ENCODE measurements around the gene PLCB4. TPM values are rescaled to one million over a fixed set of nuclear protein-coding genes. Genes with fewer than 3 reads are reported as not detected.

The PLCB4 gene
- total RNA-seq, 1 donor from 2014 or later, result 53.3 TPM

GRCh38 chr20:9024606-9025005, 44.3 kb upstream of the PLCB4 start:
- Mint-ChIP-seq H3K27me3 (ENCODE audit: low read depth) (no peaks in the 10 kb centered on the region), H3K4me3 (no peak overlapping the region), H3K4me1 (peaks cover 27% of the 10 kb centered on the region), H3K36me3 (ENCODE audit: low read depth) (no peaks in the 10 kb centered on the region), H3K9me3 (no peaks in the 10 kb centered on the region), H3K27ac (ENCODE audit: unreplicated experiment) (no peak overlapping the region)
- TF ChIP-seq, protein P1, sequence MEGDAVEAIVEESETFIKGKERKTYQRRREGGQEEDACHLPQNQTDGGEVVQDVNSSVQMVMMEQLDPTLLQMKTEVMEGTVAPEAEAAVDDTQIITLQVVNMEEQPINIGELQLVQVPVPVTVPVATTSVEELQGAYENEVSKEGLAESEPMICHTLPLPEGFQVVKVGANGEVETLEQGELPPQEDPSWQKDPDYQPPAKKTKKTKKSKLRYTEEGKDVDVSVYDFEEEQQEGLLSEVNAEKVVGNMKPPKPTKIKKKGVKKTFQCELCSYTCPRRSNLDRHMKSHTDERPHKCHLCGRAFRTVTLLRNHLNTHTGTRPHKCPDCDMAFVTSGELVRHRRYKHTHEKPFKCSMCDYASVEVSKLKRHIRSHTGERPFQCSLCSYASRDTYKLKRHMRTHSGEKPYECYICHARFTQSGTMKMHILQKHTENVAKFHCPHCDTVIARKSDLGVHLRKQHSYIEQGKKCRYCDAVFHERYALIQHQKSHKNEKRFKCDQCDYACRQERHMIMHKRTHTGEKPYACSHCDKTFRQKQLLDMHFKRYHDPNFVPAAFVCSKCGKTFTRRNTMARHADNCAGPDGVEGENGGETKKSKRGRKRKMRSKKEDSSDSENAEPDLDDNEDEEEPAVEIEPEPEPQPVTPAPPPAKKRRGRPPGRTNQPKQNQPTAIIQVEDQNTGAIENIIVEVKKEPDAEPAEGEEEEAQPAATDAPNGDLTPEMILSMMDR (conservative IDR thresholded peaks at IDR 0.05), result no peak
- DNase-seq (ENCODE audit: low read depth, low spot score), result no peak

DNA sequence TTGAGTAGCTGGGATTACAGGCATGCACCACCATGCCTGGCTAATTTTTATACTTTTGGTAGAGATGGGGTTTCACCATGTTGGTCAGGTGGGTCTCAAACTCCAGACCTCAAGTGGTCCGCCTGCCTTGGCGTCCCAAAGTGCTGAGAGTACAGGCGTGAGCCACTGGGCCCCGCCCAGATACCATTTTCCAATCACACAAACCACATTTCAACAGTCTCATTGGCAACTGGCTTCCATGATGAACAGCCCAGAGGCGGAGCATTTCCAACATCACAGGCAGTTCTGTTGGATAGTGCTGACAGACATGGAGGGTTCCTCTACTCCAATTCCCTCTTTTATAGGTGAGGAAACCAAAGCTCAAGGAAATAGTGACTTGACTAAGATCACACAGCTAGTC, 43.9 kb upstream of the PLCB4 start:
- Mint-ChIP-seq H3K27ac (ENCODE audit: unreplicated experiment) (no peak overlapping the region), H3K27me3 (ENCODE audit: low read depth) (no peaks in the 10 kb centered on the region), H3K9me3 (no peaks in the 10 kb centered on the region), H3K36me3 (ENCODE audit: low read depth) (no peaks in the 10 kb centered on the region), H3K4me1 (peaks cover 26% of the 10 kb centered on the region), H3K4me3 (no peak overlapping the region)
- TF ChIP-seq, protein P1 (conservative IDR thresholded peaks at IDR 0.05), result no peak
- DNase-seq (ENCODE audit: low read depth, low spot score), result no peak

DNA sequence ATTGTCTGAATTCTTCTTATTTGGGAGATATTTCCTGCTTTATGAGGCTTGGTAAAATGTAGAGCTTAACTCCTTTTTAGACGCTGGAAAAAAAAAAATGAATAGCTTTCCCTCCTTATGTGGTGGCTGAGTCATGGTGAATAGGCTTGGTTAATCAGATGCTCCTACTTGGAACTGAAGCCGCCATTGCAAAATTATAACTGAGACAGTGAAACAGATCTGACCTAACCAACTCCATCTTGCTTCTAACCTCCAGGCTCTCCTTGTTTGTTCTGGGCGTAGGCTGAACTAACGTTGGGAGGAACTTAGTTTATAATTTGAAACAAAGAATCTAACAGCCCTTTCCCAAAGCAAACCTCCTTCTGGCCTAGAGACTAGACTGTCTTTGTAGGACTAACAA, 43.2 kb upstream of the PLCB4 start:
- TF ChIP-seq, protein P1 (conservative IDR thresholded peaks at IDR 0.05), result no peak
- no peak for DNase-seq (ENCODE audit: low read depth, low spot score)
- H3K9me3 Mint-ChIP-seq, result peaks cover 3% of the 10 kb centered on the region
- no peak overlapping the region for H3K27ac Mint-ChIP-seq (ENCODE audit: unreplicated experiment)
- no peaks in the 10 kb centered on the region for H3K27me3 Mint-ChIP-seq (ENCODE audit: low read depth)
- peaks cover 24% of the 10 kb centered on the region for H3K4me1 Mint-ChIP-seq
- no peaks in the 10 kb centered on the region for H3K36me3 Mint-ChIP-seq (ENCODE audit: low read depth)
- no peak overlapping the region for H3K4me3 Mint-ChIP-seq

DNA sequence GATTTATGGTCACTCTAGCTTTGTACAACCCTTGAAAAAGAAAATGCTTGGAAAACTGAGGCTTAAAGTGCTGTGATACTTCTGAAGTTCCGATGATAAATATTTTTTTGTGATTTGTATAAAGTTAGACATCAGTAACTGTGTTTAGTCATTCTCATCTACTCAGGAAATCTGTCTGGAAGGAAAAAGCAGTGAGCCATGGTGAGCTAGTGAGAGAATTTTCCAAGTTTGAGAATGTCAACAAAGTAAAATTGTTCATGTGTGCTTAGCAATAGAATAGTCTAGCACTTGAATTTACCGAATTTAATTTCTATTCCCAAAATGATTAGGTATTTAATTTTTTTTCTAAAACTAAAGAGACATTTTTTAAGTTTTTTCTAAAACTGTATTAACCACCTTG, 41.3 kb upstream of the PLCB4 start:
- no peak overlapping the region for H3K4me3 Mint-ChIP-seq
- TF ChIP-seq, protein P1 (conservative IDR thresholded peaks at IDR 0.05), result no peak
- H3K9me3 Mint-ChIP-seq, result peaks cover 5% of the 10 kb centered on the region
- H3K36me3 Mint-ChIP-seq (ENCODE audit: low read depth), result no peaks in the 10 kb centered on the region
- no peaks in the 10 kb centered on the region for H3K27me3 Mint-ChIP-seq (ENCODE audit: low read depth)
- H3K4me1 Mint-ChIP-seq, result peaks cover 4% of the 10 kb centered on the region
- H3K27ac Mint-ChIP-seq (ENCODE audit: unreplicated experiment), result no peak overlapping the region
- DNase-seq (ENCODE audit: low read depth, low spot score), result no peak

DNA sequence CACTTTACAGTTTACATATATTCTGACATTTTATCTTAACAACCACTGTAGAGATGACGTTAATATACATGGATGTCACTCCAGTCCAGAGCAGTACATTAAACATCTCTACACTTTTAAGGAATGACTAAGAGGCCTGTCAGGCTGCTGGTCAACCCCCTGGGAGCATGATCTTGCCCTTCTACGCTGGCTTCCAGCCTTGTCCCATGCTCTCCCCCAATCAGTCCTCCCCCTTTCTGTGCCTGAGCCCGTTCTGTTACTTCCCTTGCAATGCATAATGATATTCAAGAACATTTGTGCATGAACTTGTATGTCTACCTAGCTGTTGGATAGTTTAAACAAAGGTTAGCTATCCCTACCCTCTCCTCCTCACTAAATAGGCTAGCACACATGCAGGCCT, 40.5 kb upstream of the PLCB4 start:
- TF ChIP-seq, protein P1 (conservative IDR thresholded peaks at IDR 0.05), result no peak
- no peaks in the 10 kb centered on the region for H3K27me3 Mint-ChIP-seq (ENCODE audit: low read depth)
- no peaks in the 10 kb centered on the region for H3K4me1 Mint-ChIP-seq
- DNase-seq (ENCODE audit: low read depth, low spot score), result no peak
- H3K27ac Mint-ChIP-seq (ENCODE audit: unreplicated experiment), result no peak overlapping the region
- H3K4me3 Mint-ChIP-seq, result no peak overlapping the region
- peaks cover 11% of the 10 kb centered on the region for H3K9me3 Mint-ChIP-seq
- no peaks in the 10 kb centered on the region for H3K36me3 Mint-ChIP-seq (ENCODE audit: low read depth)

- no peak overlapping the region for H3K4me3 Mint-ChIP-seq
- H3K36me3 Mint-ChIP-seq (ENCODE audit: low read depth), result no peaks in the 10 kb centered on the region
- H3K27ac Mint-ChIP-seq (ENCODE audit: unreplicated experiment), result no peak overlapping the region
- peaks cover 12% of the 10 kb centered on the region for H3K9me3 Mint-ChIP-seq
- TF ChIP-seq, protein P1 (conservative IDR thresholded peaks at IDR 0.05), result no peak
- no peak for DNase-seq (ENCODE audit: low read depth, low spot score)
- H3K27me3 Mint-ChIP-seq (ENCODE audit: low read depth), result no peaks in the 10 kb centered on the region
- no peaks in the 10 kb centered on the region for H3K4me1 Mint-ChIP-seq
Observed at GRCh38 chr20:9031991-9032390, 36.9 kb upstream of the PLCB4 start.

Measured in neural crest cell (in vitro differentiated cells).